Gastrocnemius medialis (tissue), 4 donors: ENCODE data around the gene PIK3R3. TPM values are rescaled to one million over a fixed set of nuclear protein-coding genes. Genes with fewer than 3 reads are reported as not detected.
A peak's percentile ranks its signal among the peaks of the same experiment; 100 is the strongest.

Experiments
- ATAC-seq, 2 donors: fragments of 150-250 bp; one replicate each; pipeline ENCODE4 v1.9.1; 2016
- DNase-seq, 2 donors: peaks; one replicate each; pipeline ENCODE4 v3.0.0-alpha.2; 2019
- H3K27ac ChIP-seq, 4 donors: fragments of 200-600 bp; sonication (generic); 1 replicate in 1 of 4; 2 replicates in 3 of 4; pipeline ENCODE4 v1.5.1; 2016 to 2018; ENCODE audit warnings: mild to moderate bottlenecking in 2 of 4, moderate library complexity in 1 of 4
- H3K27me3 ChIP-seq, 3 donors: fragments of 200-600 bp; sonication (generic) in 2 of 3; 1 replicate in 1 of 3; 2 replicates in 2 of 3; pipeline versions ENCODE4 v1.5.1 to v1.6.0; 2016 to 2019; ENCODE audit warnings: mild to moderate bottlenecking in 1 of 3, moderate library complexity in 1 of 3
- H3K36me3 ChIP-seq, 2 donors: fragments of 200-600 bp; sonication (generic) in 1 of 2; one replicate each; pipeline ENCODE4 v1.5.1; 2017 to 2018
- H3K4me1 ChIP-seq, 2 donors: fragments of 200-600 bp; sonication (generic) in 1 of 2; one replicate each; pipeline ENCODE4 v1.5.1; 2016 to 2017; ENCODE audit warnings: mild to moderate bottlenecking in 2 of 2
- H3K4me3 ChIP-seq, 4 donors: fragments of 200-600 bp; sonication (generic) in 3 of 4; 1 replicate in 1 of 4; 2 replicates in 3 of 4; pipeline ENCODE4 v1.5.1; 2016 to 2019; ENCODE audit warnings: mild to moderate bottlenecking in 2 of 4
- H3K9me3 ChIP-seq, 3 donors: fragments of 200-600 bp; sonication (generic) in 2 of 3; 1 replicate in 1 of 3; 2 replicates in 2 of 3; pipeline ENCODE4 v1.5.1; 2016 to 2019
- CTCF ChIP-seq, 5 experiments: fragments of 450-650 bp in 3 of 5; fragments of 200-600 bp in 2 of 5; sonication (generic) in 2 of 5; IDR thresholded peaks in 4 of 5; conservative IDR thresholded peaks in 1 of 5; 1 replicate in 4 of 5; 2 replicates in 1 of 5; pipeline ENCODE4 v1.5.1; 2016 to 2019; ENCODE audit warnings: antibody characterized with exemption in 5 of 5, mild to moderate bottlenecking in 3 of 5, moderate library complexity in 3 of 5
- POLR2A ChIP-seq, 2 donors: fragments of 450-650 bp; IDR thresholded peaks; one replicate each; pipeline ENCODE4 v1.6.1; 2017; ENCODE audit warnings: antibody characterized with exemption in 2 of 2, mild to moderate bottlenecking in 2 of 2, moderate library complexity in 2 of 2
- in situ Hi-C, 4 donors: fragments of 200-750 bp; cut with MboI; loops; one replicate each; pipeline versions ENCODE4 v1.15.0 to v1.8.0; 2017; ENCODE audit warnings: low sequenced_read_pairs in 4 of 4
- intact Hi-C: fragments of 100-400 bp; cut with DNase I; formaldehyde crosslinking; loops from one replicate; pipeline ENCODE4 v1.15.1; 2023; ENCODE audit warnings: low total_unique reads
- total RNA-seq, 4 donors: library from RNA; depleted of rRNA; stranded (reverse); fragments of >200 nt; gene quantifications; one replicate each; pipeline versions ENCODE4 v1.1.0 to v1.2.3, GENCODE V29; 2016

Gene PIK3R3
- total RNA-seq, 4 donors from 2014 or later, result 12.1 to 23.8 (median 15.9) TPM

DNA sequence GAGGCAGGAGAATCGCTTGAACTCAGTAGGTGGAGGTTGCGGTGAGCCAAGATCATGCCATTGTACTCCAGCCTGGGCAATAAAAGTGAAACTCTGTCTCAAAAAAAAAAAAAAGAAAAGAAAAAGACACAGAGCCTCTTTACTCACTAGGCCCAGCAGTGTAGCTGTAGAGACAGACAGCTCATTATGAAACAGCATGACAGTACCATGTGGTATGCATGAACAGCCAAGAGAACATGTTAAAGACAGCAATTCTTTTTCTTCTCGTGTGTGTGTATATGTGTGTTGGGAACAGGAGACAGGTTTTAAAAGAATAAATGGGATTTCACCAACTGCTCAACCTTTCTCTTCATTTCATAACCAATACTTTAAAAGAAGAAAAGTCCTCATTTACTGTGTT, 118.8 kb downstream of the PIK3R3 start:
- intact Hi-C loops (no loop called here), in situ Hi-C loops (no loop called here)
- no peaks in the 10 kb centered on the region for H3K27me3 ChIP-seq
- H3K4me3 ChIP-seq, result no peak overlapping the region
- H3K9me3 ChIP-seq, result no peaks in the 10 kb centered on the region
- H3K4me1 ChIP-seq, result peaks cover 7 to 18% of the 10 kb centered on the region in 2 donors
- ATAC-seq, result no peak
- no peak for TF ChIP-seq POLR2A (IDR thresholded peaks at IDR 0.05)
- no peak for TF ChIP-seq CTCF (IDR thresholded peaks at IDR 0.05 in 4 of 5, conservative IDR thresholded peaks at IDR 0.05 in 1 of 5)
- no peak overlapping the region for H3K27ac ChIP-seq
- H3K36me3 ChIP-seq, result peaks cover 3 to 61% of the 10 kb centered on the region in 2 donors
- DNase-seq, result no peak

- peak overlapping the region in 1 of 4 donors; percentile 7 for H3K27ac ChIP-seq
- intact Hi-C loops, result no loop called here
- no peak for DNase-seq
- peaks cover 3 to 67% of the 10 kb centered on the region in 2 donors for H3K36me3 ChIP-seq
- H3K4me1 ChIP-seq, result peaks cover 7 to 13% of the 10 kb centered on the region in 2 donors
- no peaks in the 10 kb centered on the region for H3K9me3 ChIP-seq
- no peak overlapping the region for H3K4me3 ChIP-seq
- in situ Hi-C loops, result no loop called here
- no peak for TF ChIP-seq CTCF (IDR thresholded peaks at IDR 0.05 in 4 of 5, conservative IDR thresholded peaks at IDR 0.05 in 1 of 5)
- no peaks in the 10 kb centered on the region for H3K27me3 ChIP-seq
- ATAC-seq, result no peak
Measured at GRCh38 chr1:46012236-46012635, 120.2 kb downstream of the PIK3R3 start.

DNA sequence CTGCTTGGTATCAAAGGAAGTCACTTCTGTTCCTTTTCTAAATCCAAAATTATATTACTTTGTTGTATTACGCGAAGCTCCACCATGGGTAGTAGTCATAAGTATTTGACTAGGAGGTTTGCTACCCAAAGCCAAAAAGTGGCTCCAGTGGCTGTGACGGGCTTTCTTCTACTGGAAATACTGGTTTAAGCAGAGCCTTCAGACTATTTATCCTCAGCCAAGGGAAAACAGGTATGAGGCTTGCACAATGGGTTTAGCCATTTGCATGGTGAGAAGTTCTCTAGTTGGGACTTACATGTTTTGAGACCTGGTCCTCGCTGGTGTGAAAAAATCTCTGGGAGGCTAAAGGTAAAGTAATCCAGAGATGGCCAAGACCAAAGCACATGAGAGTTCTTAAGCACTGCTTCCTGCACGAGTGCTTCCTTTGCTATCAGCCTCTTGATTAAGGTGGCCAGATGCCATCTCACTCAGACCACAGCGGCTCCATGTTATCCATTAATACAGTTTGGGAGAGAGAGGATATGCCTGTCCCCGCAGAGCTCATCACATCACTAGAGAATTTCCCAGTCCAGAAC, 121.2 kb downstream of the PIK3R3 start:
- Histone ChIP-seq H3K27me3 (no peaks in the 10 kb centered on the region), H3K27ac (peak overlapping the region; percentile 1 to 60 (median 36)), H3K4me3 (no peak overlapping the region), H3K36me3 (peaks cover 3 to 77% of the 10 kb centered on the region in 2 donors), H3K9me3 (no peaks in the 10 kb centered on the region), H3K4me1 (peaks cover 7 to 13% of the 10 kb centered on the region in 2 donors)
- ATAC-seq (no peak), DNase-seq (no peak)
- intact Hi-C loops (no loop called here), in situ Hi-C loops (no loop called here)
- TF ChIP-seq CTCF (IDR thresholded peaks at IDR 0.05 in 4 of 5, conservative IDR thresholded peaks at IDR 0.05 in 1 of 5) (no peak), POLR2A (IDR thresholded peaks at IDR 0.05) (no peak)

DNA sequence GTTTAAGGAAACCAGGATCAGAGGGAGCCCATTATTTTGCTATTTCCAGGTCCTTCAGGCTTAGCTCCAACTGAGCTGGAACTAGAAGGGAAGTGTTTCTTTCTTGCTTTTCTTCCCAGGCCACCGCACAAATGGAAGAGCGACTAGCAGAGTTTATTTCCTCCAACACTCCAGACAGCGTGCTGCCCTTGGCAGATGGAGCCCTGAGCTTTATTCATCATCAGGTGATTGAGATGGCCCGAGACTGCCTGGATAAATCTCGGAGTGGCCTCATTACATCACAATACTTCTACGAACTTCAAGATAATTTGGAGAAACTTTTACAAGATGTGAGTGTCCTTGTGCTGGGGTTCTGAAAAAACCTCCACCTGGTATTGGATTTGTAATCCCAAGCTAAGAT, 121.8 kb downstream of the PIK3R3 start:
- Histone ChIP-seq H3K9me3 (no peaks in the 10 kb centered on the region), H3K27me3 (no peaks in the 10 kb centered on the region), H3K36me3 (peaks cover 3 to 83% of the 10 kb centered on the region in 2 donors), H3K4me3 (no peak overlapping the region), H3K4me1 (peaks cover 7 to 13% of the 10 kb centered on the region in 2 donors), H3K27ac (peak overlapping the region; percentile 27 to 60 (median 42))
- DNase-seq, result no peak
- intact Hi-C loops, result no loop called here
- ATAC-seq, result peak in 1 of 2 donors; percentile 37
- in situ Hi-C loops, result no loop called here
- TF ChIP-seq POLR2A (IDR thresholded peaks at IDR 0.05) (no peak), CTCF (IDR thresholded peaks at IDR 0.05 in 4 of 5, conservative IDR thresholded peaks at IDR 0.05 in 1 of 5) (no peak)

DNA sequence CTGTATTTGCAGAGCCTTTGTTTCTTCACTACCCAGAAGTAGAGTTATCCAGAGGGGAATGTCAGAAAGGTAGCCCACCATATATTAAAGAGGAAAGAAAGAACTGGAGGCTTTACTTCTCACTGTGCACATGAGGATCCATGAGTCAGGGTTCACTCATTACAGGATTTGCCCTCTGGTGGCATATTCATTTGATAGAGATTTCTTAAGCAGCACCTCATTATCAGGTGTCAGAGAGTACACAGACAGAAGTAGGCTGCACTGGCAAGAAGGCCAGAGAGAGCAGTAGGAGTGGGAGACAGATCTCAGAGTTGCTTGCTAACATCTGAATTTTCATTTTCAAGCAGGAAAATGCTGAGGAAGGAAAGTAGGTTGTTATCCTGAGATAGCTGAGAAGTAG, 123.8 kb downstream of the PIK3R3 start:
- TF ChIP-seq CTCF (IDR thresholded peaks at IDR 0.05 in 4 of 5, conservative IDR thresholded peaks at IDR 0.05 in 1 of 5), result no peak
- no peak for TF ChIP-seq POLR2A (IDR thresholded peaks at IDR 0.05)
- in situ Hi-C loops, result loop anchor here in 1 of 4 donors (10.0 kb wide), 1 partner anchor 64 kb away; no protein-coding TSS in a partner anchor
- no peak overlapping the region for H3K4me3 ChIP-seq
- no peak for ATAC-seq
- peak overlapping the region in 3 of 4 donors; percentile 24 to 60 (median 31) for H3K27ac ChIP-seq
- H3K36me3 ChIP-seq, result peaks cover 3 to 97% of the 10 kb centered on the region in 2 donors
- intact Hi-C loops, result no loop called here
- H3K4me1 ChIP-seq, result peaks cover 7 to 13% of the 10 kb centered on the region in 2 donors
- no peaks in the 10 kb centered on the region for H3K27me3 ChIP-seq
- no peak for DNase-seq
- H3K9me3 ChIP-seq, result no peaks in the 10 kb centered on the region
